Activated CD4-positive, alpha-beta T cell treated with anti-CD3 and anti-CD28 coated beads, Interleukin-2, amount 50 U/mL, for 16 hours (primary cell): Measurements from ENCODE around the gene TEX48.

Experiments
- DNase-seq: peaks from one replicate; pipeline ENCODE4 v3.0.0-alpha.2; 2020

Gene TEX48, protein sequence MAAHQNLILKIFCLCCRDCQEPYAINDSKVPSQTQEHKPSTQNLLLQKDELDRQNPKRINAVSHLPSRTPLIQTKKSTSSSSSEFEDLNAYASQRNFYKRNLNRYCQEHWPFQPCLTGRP

GRCh38 chr9:114681594-114682332 lies at the start of gene TEX48:
Gene TEX48, minus strand, starts transcription at chr9:114682192. Its CDS starts 10,469 bp downstream, at chr9:114671723.
- DNase-seq = peak; percentile 89

DNA sequence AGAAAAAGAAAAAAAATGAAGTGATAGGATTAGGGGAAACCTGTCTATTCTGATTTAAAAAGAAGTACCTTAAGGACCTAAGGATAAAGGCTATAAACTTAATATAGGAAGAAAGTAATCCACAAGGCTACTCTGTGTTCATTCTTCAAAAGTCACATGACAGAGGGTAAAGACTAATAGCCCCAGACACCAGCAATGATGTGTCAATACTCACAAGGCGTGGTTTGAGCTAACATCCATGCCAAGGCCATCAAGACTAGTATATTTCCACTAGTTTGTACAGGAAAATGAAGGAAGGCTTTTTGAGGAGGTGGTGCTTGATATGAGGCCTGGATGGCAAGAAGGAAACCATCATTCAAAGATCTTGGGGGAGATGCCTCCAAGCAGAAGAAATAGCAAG lies 49.7 kb upstream of the TEX48 start:
- no peak for DNase-seq

- no peak for DNase-seq
These were observed 47.7 kb upstream of the TEX48 start for GRCh38 chr9:114729706-114730105.

- DNase-seq = no peak
These were observed 43.9 kb upstream of the TEX48 start for GRCh38 chr9:114725930-114726329.

DNA sequence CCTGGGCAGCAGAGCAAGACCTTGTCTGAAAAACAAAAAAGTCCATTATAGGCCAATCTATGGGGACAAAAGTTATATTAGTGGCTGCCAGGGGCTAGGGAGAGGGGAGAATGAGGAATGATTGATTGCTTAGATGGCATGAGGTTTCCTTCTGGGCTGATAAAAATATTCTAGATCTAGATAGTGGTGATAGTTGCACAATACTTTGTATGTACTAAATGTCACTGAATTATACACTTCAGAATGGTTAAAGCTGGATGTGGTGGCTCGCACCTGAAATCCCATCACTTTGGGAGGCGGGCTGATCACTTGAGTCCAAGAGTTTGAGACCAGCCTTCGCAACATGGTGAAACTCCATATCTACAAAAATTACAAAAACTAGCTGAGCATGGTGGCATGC lies 42.8 kb upstream of the TEX48 start:
- no peak for DNase-seq

DNA sequence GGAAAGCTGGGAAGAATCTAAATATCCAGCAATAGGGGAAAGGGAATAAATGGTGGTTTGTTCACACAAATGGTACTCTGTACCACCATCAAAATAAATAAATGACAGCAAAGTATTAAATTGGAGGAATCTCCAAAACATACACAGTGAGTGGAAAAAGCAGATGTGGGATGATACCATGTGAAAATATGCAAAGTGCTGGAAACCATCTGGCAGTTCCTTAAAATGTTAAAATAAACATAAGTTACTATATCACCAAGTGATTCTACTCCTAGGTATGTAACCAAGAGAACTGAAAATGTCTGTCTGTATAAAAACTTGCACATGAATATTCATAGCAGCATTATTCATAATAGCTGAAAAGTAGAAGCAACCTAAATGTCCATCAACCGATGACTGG lies 41.9 kb upstream of the TEX48 start:
- DNase-seq = no peak

DNA sequence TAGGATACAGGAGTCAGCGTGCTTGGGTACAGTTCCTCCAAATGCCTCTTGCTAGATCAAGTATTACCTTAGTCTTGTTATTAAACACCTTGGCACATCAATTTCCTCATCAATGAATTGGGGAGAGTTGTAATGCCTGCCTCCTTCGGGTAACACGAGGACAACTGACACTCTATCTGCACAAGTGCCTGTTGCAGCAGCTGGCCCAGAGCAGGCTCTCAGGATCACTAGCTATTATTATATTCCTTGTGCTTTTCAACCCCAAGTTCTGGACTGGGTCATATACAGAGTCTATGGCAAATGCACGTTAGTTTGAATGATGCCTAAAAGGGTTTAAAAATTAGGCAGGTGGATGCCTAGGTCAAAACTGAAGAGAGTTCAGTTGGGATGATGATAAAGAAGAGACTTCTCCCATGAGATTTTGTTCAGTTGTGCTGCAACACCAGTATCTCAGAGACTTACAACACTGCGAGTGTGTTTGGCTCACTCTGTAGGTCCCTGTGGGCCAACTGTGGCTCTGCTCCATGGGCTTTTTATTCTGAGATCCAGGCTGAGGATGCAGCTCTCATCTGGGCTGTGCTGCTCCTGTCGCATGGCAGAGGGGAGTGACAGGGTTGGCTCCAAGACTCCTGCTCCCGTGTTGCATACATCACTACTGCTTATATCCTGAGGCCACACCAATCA lies 41.1 kb upstream of the TEX48 start:
- no peak for DNase-seq

DNA sequence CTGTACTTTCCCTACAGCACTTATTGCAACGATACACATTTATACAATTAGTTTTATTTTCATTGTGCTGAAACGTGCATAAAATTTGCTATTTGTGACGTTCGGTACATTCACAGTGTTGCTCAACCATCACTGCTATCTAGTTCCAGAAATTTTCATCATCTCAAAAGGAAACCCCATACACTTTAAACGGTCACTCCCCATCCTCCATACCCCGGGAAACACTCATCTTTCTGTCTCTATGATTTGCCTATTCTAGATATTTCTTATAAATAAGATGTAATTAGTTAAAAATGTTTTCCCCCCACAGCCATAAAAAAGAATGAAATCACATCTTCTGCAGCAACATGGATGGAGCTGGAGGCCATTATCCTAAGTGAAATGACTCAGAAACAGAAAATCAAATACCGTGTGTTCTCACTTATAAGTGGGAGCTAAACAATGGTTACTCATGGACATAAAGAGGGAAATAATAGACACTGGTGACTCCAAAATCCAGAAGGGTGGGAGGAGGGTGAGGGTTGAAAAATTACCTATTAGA lies 40.2 kb upstream of the TEX48 start:
- DNase-seq = no peak

DNA sequence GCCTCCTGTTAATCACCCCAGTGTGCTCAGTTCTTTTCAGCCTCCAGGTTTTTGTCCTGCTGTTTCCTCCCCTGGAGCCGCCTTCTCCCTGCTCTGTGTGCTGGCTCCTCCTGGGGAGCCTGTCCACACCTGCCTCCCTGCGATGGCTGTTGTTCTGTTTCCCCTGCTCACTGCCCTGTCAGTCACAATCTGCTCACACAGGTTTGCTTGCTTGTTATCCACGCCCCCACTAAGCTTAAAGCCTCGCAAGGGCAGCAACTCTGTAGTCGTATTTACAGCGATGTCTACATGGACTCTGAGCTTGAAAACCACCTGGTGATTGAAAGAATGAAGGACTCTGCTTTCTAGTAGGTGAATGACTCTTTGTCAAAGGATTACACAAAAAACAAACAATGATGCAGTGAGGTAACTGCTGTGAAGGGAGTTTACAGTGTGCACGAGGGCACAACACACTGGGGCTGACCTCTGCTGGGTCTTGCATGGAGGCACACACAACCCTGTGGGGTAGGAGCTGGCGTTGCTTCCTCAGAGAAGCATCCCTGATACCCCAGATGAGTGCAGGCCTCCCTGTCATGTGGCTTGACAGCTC lies 39.6 kb upstream of the TEX48 start:
- no peak for DNase-seq

- DNase-seq = no peak
These were observed 38.2 kb upstream of the TEX48 start for GRCh38 chr9:114720086-114720676.

DNA sequence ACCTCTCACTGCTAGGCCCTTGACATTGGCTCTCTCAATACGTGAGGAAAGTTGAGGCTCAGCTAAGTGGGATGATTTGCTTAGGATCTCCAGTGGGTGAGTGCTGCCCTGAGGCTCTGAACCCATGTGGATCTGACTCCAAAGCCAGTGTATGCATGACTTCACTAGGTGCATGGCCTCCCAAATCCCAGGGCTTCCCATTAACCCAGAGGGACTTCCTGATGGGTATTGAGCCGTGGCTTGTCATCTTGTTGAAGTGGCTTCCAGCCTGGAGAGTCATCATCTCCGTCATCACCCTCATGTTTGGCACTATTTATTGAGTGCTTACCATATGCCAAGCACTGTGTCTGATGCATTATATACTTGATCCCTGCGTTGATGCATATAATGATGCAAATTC lies 37.3 kb upstream of the TEX48 start:
- DNase-seq = no peak

GRCh38 chr9:114718801-114719221 lies 36.8 kb upstream of the TEX48 start:
- DNase-seq = peak; percentile 98

GRCh38 chr9:114717908-114718486 lies 36.0 kb upstream of the TEX48 start:
- no peak for DNase-seq

GRCh38 chr9:114709636-114710035 lies 27.6 kb upstream of the TEX48 start:
- no peak for DNase-seq

DNA sequence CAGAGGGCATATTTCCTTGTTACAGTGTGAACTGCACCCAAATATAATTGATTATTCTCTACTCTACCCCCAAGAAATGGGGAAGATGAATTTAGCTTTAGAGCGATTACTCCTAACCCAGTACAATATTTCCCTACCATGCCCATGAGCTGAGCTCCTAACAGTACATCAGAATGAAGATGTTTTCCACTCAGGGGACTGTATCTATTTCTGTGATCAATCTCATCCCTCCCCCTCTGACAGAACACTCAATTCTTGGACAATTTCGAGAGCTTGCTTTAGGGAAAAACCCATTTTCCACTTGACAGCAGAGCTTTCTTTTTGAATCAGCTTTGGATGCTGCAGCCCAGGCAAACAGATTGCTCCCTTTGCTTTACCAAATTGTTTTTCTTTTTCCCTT lies 24.7 kb upstream of the TEX48 start:
- DNase-seq = no peak

GRCh38 chr9:114701988-114702387 lies 20.0 kb upstream of the TEX48 start:
- no peak for DNase-seq

DNA sequence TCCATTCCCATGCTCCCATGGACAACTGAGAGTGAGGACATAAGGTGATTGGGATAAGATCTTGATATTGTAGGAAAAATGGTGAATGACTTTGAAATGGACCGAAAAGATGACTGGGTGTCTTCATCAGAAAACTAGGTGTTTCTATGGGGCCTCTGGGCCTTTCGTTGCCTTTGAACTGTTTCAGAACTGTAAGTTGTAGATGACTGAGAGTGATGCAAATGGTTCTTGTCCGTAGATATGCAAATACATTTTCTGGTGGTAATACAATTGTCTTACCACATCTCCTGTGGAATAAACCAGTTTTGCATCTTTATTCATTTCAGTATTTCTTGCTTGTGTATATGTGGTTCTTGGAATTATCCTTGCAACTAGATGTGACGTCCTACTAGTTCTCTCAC lies 16.0 kb upstream of the TEX48 start:
- DNase-seq = peak; percentile 83

DNA sequence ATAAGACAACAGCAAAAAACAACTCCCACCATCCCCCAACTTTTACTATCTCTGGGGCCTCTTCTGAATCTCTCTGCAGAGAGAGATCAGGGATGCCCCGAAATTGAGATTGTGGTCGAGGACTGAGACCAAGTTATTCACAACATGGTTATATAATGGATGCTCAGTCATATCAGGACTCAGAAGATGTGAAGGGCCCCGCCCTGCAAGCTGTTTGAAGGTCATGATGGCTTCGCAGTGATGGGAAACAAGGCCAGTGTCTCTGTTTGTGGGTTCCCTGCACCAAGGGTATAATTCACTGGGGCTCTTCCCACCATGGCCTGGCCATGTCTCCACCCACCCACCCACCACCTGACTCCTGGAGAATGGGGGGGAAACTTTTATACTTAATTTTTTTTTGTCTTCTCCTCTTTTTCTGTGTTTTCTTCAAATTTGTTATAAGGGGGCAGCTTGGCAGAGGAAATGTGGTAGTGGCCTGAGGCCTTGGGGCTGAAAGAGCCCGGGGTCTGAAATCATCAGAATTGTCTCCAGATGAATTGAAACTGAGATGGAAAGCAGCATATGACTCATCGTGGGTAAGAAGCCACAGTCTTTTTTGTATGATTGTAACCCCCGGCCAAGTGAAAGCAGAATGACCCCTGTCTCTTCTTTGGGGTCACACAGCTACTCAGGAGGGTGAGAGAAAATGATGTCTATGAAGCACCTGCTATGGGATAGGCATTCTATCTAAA lies 15.0 kb upstream of the TEX48 start:
- peak; percentile 94 for DNase-seq

GRCh38 chr9:114695948-114696347 lies 14.0 kb upstream of the TEX48 start:
- DNase-seq = peak; percentile 56

GRCh38 chr9:114694719-114695269 lies 12.8 kb upstream of the TEX48 start:
- DNase-seq = peak; percentile 81

DNA sequence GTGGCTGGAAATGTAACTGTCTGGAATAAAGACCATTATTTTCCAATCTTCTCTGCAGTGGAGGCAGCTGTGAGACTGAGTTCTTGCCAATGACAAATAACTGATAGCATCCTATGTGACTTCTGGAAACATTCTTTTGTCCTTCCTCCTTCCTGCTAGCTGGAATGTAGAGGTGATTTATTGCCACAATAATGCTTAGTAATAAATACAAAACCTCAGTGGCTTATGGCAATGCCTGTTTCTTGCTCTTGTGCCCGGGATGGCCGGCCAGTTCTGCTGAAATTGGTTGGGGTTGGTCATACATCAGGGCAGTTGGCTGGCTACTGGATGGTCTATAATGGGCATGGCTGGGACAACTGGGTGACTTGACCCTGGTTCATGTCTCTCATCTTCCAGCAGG lies 12.2 kb upstream of the TEX48 start:
- DNase-seq = no peak
